ENCODE measurements around the gene CEBPZOS.

GRCh38 chr2:37171624-37171950 is 24.7 kb upstream of the CEBPZOS start:
- no peak for TF ChIP-seq CTCF (tag by site-specific recombination; IDR thresholded peaks at IDR 0.05)
- no peak for TF ChIP-seq ZNF529 (tag by site-specific recombination; IDR thresholded peaks at IDR 0.05; ENCODE audit: insufficient replicate concordance)
- no peak for TF ChIP-seq ZNF274 (IDR thresholded peaks at IDR 0.05; ENCODE audit: low read length)
- TF ChIP-seq ZNF274 (tag by site-specific recombination; IDR thresholded peaks at IDR 0.05; ENCODE audit: borderline replicate concordance) = no peak
- TF ChIP-seq GLIS2 (tag by site-specific recombination; IDR thresholded peaks at IDR 0.05) = no peak
- TF ChIP-seq ZBTB21 (tag by site-specific recombination; IDR thresholded peaks at IDR 0.05) = no peak
- no peak for TF ChIP-seq GLI4 (tag by site-specific recombination; IDR thresholded peaks at IDR 0.05)
- no peak for TF ChIP-seq ZNF645 (tag by site-specific recombination; IDR thresholded peaks at IDR 0.05)

Measured in HEK293 (cell line).